Spleen (tissue), 13 donors: ENCODE results near the gene PRKCH. TPM values are rescaled to one million over a fixed set of nuclear protein-coding genes. Genes with fewer than 3 reads are reported as not detected.

Experiments used
- DNase-seq: peaks from one replicate; pipeline ENCODE4 v3.0.0-alpha.2; 2020
- H3K27ac ChIP-seq, 8 donors: fragments of 200-600 bp; sonication (generic) in 7 of 8; 1 replicate in 4 of 8; 2 replicates in 4 of 8; pipeline versions ENCODE4 v1.5.0 to v1.8.0; 2016 to 2021; ENCODE audit warnings: inconsistent platforms in 4 of 8, mild to moderate bottlenecking in 4 of 8, moderate library complexity in 1 of 8
- H3K27me3 ChIP-seq, 7 donors: fragments of 200-600 bp; sonication (generic) in 6 of 7; replicated peaks in 1 of 7; 1 replicate in 4 of 7; 2 replicates in 3 of 7; pipeline versions ENCODE4 v1.5.0 to v1.8.0; 2016 to 2021; ENCODE audit warnings: inconsistent platforms in 3 of 7, mild to moderate bottlenecking in 1 of 7
- H3K36me3 ChIP-seq, 6 donors: fragments of 200-600 bp; sonication (generic) in 5 of 6; 1 replicate in 4 of 6; 2 replicates in 2 of 6; pipeline versions ENCODE4 v1.5.0 to v1.8.0; 2016 to 2021; ENCODE audit warnings: inconsistent platforms in 2 of 6
- H3K4me1 ChIP-seq, 6 donors: fragments of 200-600 bp; sonication (generic) in 5 of 6; 1 replicate in 3 of 6; 2 replicates in 3 of 6; pipeline versions ENCODE4 v1.5.0 to v1.8.0; 2016 to 2021; ENCODE audit warnings: inconsistent platforms in 3 of 6
- H3K4me3 ChIP-seq, 8 donors: fragments of 200-600 bp; sonication (generic) in 7 of 8; 1 replicate in 4 of 8; 2 replicates in 4 of 8; pipeline versions ENCODE4 v1.5.0 to v1.8.0; 2016 to 2021; ENCODE audit warnings: inconsistent platforms in 4 of 8, mild to moderate bottlenecking in 4 of 8, moderate library complexity in 2 of 8
- H3K9me3 ChIP-seq, 8 donors: fragments of 200-600 bp; sonication (generic) in 7 of 8; 1 replicate in 4 of 8; 2 replicates in 4 of 8; pipeline versions ENCODE4 v1.5.0 to v1.8.0; 2016 to 2021; ENCODE audit warnings: inconsistent platforms in 4 of 8
- CTCF ChIP-seq, 11 experiments: fragments of 200-600 bp in 7 of 11; fragments of 450-650 bp in 4 of 11; sonication (generic) in 4 of 11; IDR thresholded peaks in 8 of 11; conservative IDR thresholded peaks in 3 of 11; 1 replicate in 7 of 11; 2 replicates in 4 of 11; pipeline versions ENCODE4 v1.4.0 to v1.8.0; 2016 to 2021; ENCODE audit warnings: antibody characterized with exemption in 11 of 11, inconsistent platforms in 4 of 11, mild to moderate bottlenecking in 1 of 11
- POLR2A ChIP-seq, 3 donors: fragments of 450-650 bp; IDR thresholded peaks; one replicate each; pipeline ENCODE4 v1.5.1; 2017; ENCODE audit warnings: antibody characterized with exemption in 3 of 3, mild to moderate bottlenecking in 1 of 3
- POLR2AphosphoS5 ChIP-seq, 3 donors: sonication (generic); formaldehyde crosslinking; IDR thresholded peaks; one replicate each; pipeline ENCODE4 v1.5.1; 2017; ENCODE audit warnings: antibody characterized with exemption in 3 of 3
- WGBS, 5 donors: extraction: QIAGEN DNeasy Blood & Tissue Kit in 3 of 5; methylation state at CpG; one replicate each; pipeline versions ENCODE4 v1.1.5 to v1.1.7; 2013 to 2018; 5-methylcytosine and 5-hydroxymethylcytosine counted together
- intact Hi-C: fragments of 100-400 bp; cut with DNase I; formaldehyde crosslinking; loops from one replicate; pipeline ENCODE4 v1.15.0; 2023; ENCODE audit warnings: low total_unique reads
- long read RNA-seq, 2 donors: transcript quantifications; one replicate each; lab custom pipeline, GENCODE V29; 2026
- polyA plus RNA-seq, 3 donors: library from polyadenylated mRNA; stranded (reverse); fragments of 200-250 nt; gene quantifications; one replicate each; pipeline ENCODE4 v1.2.1, GENCODE V29; 2013
- total RNA-seq, 7 donors: library from RNA; depleted of rRNA in 3 of 7; stranded (reverse); fragments of >200 nt in 3 of 7; fragmentation: NEBNext Ultra II Directional in 4 of 7; extraction: Animal tissue kit (Norgen Biotek cat#: 25700) in 4 of 7; gene quantifications; one replicate each; pipeline versions ENCODE4 v1.1.0 to v1.2.1, GENCODE V29; 2016 to 2021
- donor health status: healthy with polysubstance abuse.
- donor health status: DM: no; HTN: no; CAD: no; lungs with moderate emphysema.
- donor health status: DM: no; HTN: no; CAD: no.
- donor health status: Bipolar disorder and iron deficiency.
- donor health status: healthy.
- donor health status: DM: no; HTN: no; CAD: no.
- donor health status: DM: yes; HTN: yes; CAD: no.

The PRKCH gene
- total RNA-seq, result 100 to 1,000 TPM in 6 of 7 donors, 10 to 100 TPM in 1; 90.6 to 184 (median 110) TPM
- 10 to 100 TPM; 10.0 to 18.0 (median 12.3) TPM for polyA plus RNA-seq
- long read RNA-seq, donor 1, partial matches to known transcripts, result 0 of 2 reads
- long read RNA-seq, donor 1, other reads (novel, unspliced or antisense), result 0 of 2 reads
- long read RNA-seq, donor 2, partial matches to known transcripts, result 0 of 3 reads
- long read RNA-seq, donor 2, other reads (novel, unspliced or antisense), result 0 of 3 reads

GRCh38 chr14:61321385-61322010, at the start of gene PRKCH:
TSS of gene PRKCH (plus strand) at chr14:61321579. CDS start at chr14:61322102, 523 bp downstream.
- 0 to 1% (median 1%) methylated on average over 38 to 66 of the region's 66 CpGs for WGBS, 5 donors
- H3K27me3 ChIP-seq, result peaks cover 0 to 29% (median 0%) of the 10 kb centered on the region in 7 donors
- intact Hi-C loops, result no loop called here
- peak in 3 of 11 experiments; percentile 15 to 25 (median 21) for TF ChIP-seq CTCF (IDR thresholded peaks at IDR 0.05 in 8 of 11, conservative IDR thresholded peaks at IDR 0.05 in 3 of 11)
- TF ChIP-seq POLR2A (IDR thresholded peaks at IDR 0.05), result peak in 1 of 3 donors; percentile 43
- peak; percentile 76 to 88 (median 87) for TF ChIP-seq POLR2AphosphoS5 (IDR thresholded peaks at IDR 0.05)
- peaks cover 0 to 57% (median 20%) of the 10 kb centered on the region in 6 donors for H3K4me1 ChIP-seq
- H3K9me3 ChIP-seq, result peaks cover 0 to 6% (median 0%) of the 10 kb centered on the region in 8 donors
- no peaks in the 10 kb centered on the region for H3K36me3 ChIP-seq
- DNase-seq, result peak; percentile 94
- peak within 1 kb of the TSS; percentile 84 to 92 (median 90) for H3K27ac ChIP-seq
- H3K4me3 ChIP-seq, result peak within 1 kb of the TSS; percentile 61 to 85 (median 70)

GRCh38 chr14:61277232-61277631, 44.1 kb upstream of the PRKCH start:
- H3K27me3 ChIP-seq, result peaks cover 0 to 45% (median 24%) of the 10 kb centered on the region in 7 donors
- no peak overlapping the region for H3K27ac ChIP-seq
- TF ChIP-seq POLR2AphosphoS5 (IDR thresholded peaks at IDR 0.05) (no peak), CTCF (IDR thresholded peaks at IDR 0.05 in 8 of 11, conservative IDR thresholded peaks at IDR 0.05 in 3 of 11) (no peak), POLR2A (IDR thresholded peaks at IDR 0.05) (no peak)
- no peaks in the 10 kb centered on the region for H3K36me3 ChIP-seq
- 46 to 72% (median 58%) methylated on average over 1 of the region's 1 CpG for WGBS, 5 donors
- DNase-seq, result no peak
- H3K4me3 ChIP-seq, result no peak overlapping the region
- H3K4me1 ChIP-seq, result peaks cover 0 to 25% (median 20%) of the 10 kb centered on the region in 6 donors
- intact Hi-C loops, result no loop called here
- H3K9me3 ChIP-seq, result no peaks in the 10 kb centered on the region

GRCh38 chr14:61277784-61278183, 43.6 kb upstream of the PRKCH start:
- H3K4me3 ChIP-seq, result no peak overlapping the region
- intact Hi-C loops, result no loop called here
- 89 to 96% (median 91%) methylated on average over 4 of the region's 4 CpGs for WGBS, 5 donors
- peaks cover 0 to 41% (median 24%) of the 10 kb centered on the region in 7 donors for H3K27me3 ChIP-seq
- H3K27ac ChIP-seq, result no peak overlapping the region
- no peaks in the 10 kb centered on the region for H3K36me3 ChIP-seq
- DNase-seq, result no peak
- no peak for TF ChIP-seq POLR2A (IDR thresholded peaks at IDR 0.05)
- TF ChIP-seq POLR2AphosphoS5 (IDR thresholded peaks at IDR 0.05), result no peak
- TF ChIP-seq CTCF (IDR thresholded peaks at IDR 0.05 in 8 of 11, conservative IDR thresholded peaks at IDR 0.05 in 3 of 11), result no peak
- H3K4me1 ChIP-seq, result peaks cover 0 to 25% (median 20%) of the 10 kb centered on the region in 6 donors
- H3K9me3 ChIP-seq, result no peaks in the 10 kb centered on the region

GRCh38 chr14:61279082-61279481, 42.3 kb upstream of the PRKCH start:
- no peak overlapping the region for H3K4me3 ChIP-seq
- H3K9me3 ChIP-seq, result no peaks in the 10 kb centered on the region
- no peak for DNase-seq
- intact Hi-C loops, result no loop called here
- H3K27ac ChIP-seq, result no peak overlapping the region
- 74 to 88% (median 83%) methylated on average over 5 of the region's 5 CpGs for WGBS, 5 donors
- TF ChIP-seq CTCF (IDR thresholded peaks at IDR 0.05 in 8 of 11, conservative IDR thresholded peaks at IDR 0.05 in 3 of 11) (no peak), POLR2A (IDR thresholded peaks at IDR 0.05) (no peak), POLR2AphosphoS5 (IDR thresholded peaks at IDR 0.05) (no peak)
- peaks cover 0 to 35% (median 24%) of the 10 kb centered on the region in 7 donors for H3K27me3 ChIP-seq
- no peaks in the 10 kb centered on the region for H3K36me3 ChIP-seq
- peaks cover 0 to 26% (median 22%) of the 10 kb centered on the region in 6 donors for H3K4me1 ChIP-seq
